BE2C (cell line): Measurements from ENCODE around the gene AGBL3.

Experiments used
- DNase-seq: peaks from one replicate; pipeline ENCODE4 v3.0.0-alpha.2; 2020
- H3K27me3 ChIP-seq: fragments of 250-450 bp; sonication (Bioruptor Pico); 2 replicates; pipeline ENCODE4 v1.5.1; 2020; ENCODE audit warnings: mild to moderate bottlenecking
- H3K36me3 ChIP-seq: fragments of 250-450 bp; sonication (Bioruptor Pico); 2 replicates; pipeline ENCODE4 v1.5.1; 2020; ENCODE audit warnings: mild to moderate bottlenecking
- H3K4me1 ChIP-seq: fragments of 250-450 bp; sonication (Bioruptor Pico); 2 replicates; pipeline ENCODE4 v1.5.1; 2020
- H3K4me3 ChIP-seq: 2 replicates; pipeline ENCODE4 v1.5.1; 2011; ENCODE audit warnings: low read depth, low read length
- H3K9me3 ChIP-seq: fragments of 250-450 bp; sonication (Bioruptor Pico); 2 replicates; pipeline ENCODE4 v1.5.1; 2020
- CTCF ChIP-seq: IDR thresholded peaks from 2 replicates; pipeline ENCODE4 v1.5.1; 2012; ENCODE audit warnings: mild to moderate bottlenecking, low read depth, low read length

The AGBL3 gene

GRCh38 chr7:135151533-135151932 lies 165.2 kb downstream of the AGBL3 start:
- Histone ChIP-seq H3K9me3 (0 out of 2 replicates have a peak, but pooled peaks cover under 1% of the 10 kb centered on the region), H3K27me3 (no peaks in the 10 kb centered on the region), H3K4me1 (peaks cover 2% of the 10 kb centered on the region; the same call in 1 of the 2 replicates), H3K4me3 (no peak overlapping the region), H3K36me3 (no peaks in the 10 kb centered on the region)
- no peak for DNase-seq
- no peak for TF ChIP-seq CTCF

GRCh38 chr7:135152442-135152841 lies 166.1 kb downstream of the AGBL3 start:
- no peaks in the 10 kb centered on the region for H3K4me1 ChIP-seq
- no peaks in the 10 kb centered on the region for H3K36me3 ChIP-seq
- no peaks in the 10 kb centered on the region for H3K27me3 ChIP-seq
- DNase-seq: no peak
- peaks cover 6% of the 10 kb centered on the region for H3K9me3 ChIP-seq
- TF ChIP-seq CTCF: no peak
- no peak overlapping the region for H3K4me3 ChIP-seq

GRCh38 chr7:135154734-135155133 lies 168.4 kb downstream of the AGBL3 start:
- Histone ChIP-seq H3K27me3 (no peaks in the 10 kb centered on the region), H3K4me3 (no peak overlapping the region), H3K36me3 (no peaks in the 10 kb centered on the region), H3K4me1 (no peaks in the 10 kb centered on the region), H3K9me3 (peaks cover 13% of the 10 kb centered on the region)
- no peak for TF ChIP-seq CTCF
- no peak for DNase-seq

GRCh38 chr7:135156290-135156689 lies 170.0 kb downstream of the AGBL3 start:
- Histone ChIP-seq H3K4me1 (no peaks in the 10 kb centered on the region), H3K9me3 (peaks cover 13% of the 10 kb centered on the region)
- no peak for TF ChIP-seq CTCF

GRCh38 chr7:135158141-135158655 lies 171.9 kb downstream of the AGBL3 start:
- Histone ChIP-seq H3K36me3 (peaks cover 4% of the 10 kb centered on the region; the same call in 1 of the 2 replicates), H3K27me3 (no peaks in the 10 kb centered on the region), H3K4me3 (no peak overlapping the region), H3K9me3 (peaks cover 13% of the 10 kb centered on the region), H3K4me1 (no peaks in the 10 kb centered on the region)
- no peak for DNase-seq
- TF ChIP-seq CTCF: no peak

More at GRCh38 chr7:135156290-135156689, 170.0 kb downstream of the AGBL3 start:
- H3K27me3 ChIP-seq: no peaks in the 10 kb centered on the region
- H3K36me3 ChIP-seq: no peaks in the 10 kb centered on the region
- DNase-seq: no peak
- no peak overlapping the region for H3K4me3 ChIP-seq

- DNase-seq: no peak
- no peaks in the 10 kb centered on the region for H3K27me3 ChIP-seq
- peaks cover 4% of the 10 kb centered on the region; the same call in 1 of the 2 replicates for H3K36me3 ChIP-seq
- no peak overlapping the region for H3K4me3 ChIP-seq
- H3K9me3 ChIP-seq: peaks cover 13% of the 10 kb centered on the region
- no peaks in the 10 kb centered on the region for H3K4me1 ChIP-seq
- TF ChIP-seq CTCF: no peak
Measured at GRCh38 chr7:135158874-135159273, 172.6 kb downstream of the AGBL3 start.
